Measurements from ENCODE around the gene OR8K5. TPM values are rescaled to one million over a fixed set of nuclear protein-coding genes. Genes with fewer than 3 reads are reported as not detected.

The OR8K5 gene
- total RNA-seq = not detected in 2 replicates

GRCh38 chr11:56160217-56160616 lies at the start of gene OR8K5:
TSS of gene OR8K5 (minus strand) at chr11:56160317. CDS start at chr11:56160317, 0 bp downstream.

GRCh38 chr11:56176318-56176717 lies 16.2 kb upstream of the OR8K5 start, which contains the start of gene OR5J2:
TSS of gene OR5J2 (plus strand) at chr11:56176618. CDS start at chr11:56176618, 0 bp downstream.

GRCh38 chr11:56140151-56140661 lies 19.9 kb downstream of the OR8K5 start, which contains the start of gene OR8J3:
TSS of gene OR8J3 (minus strand) at chr11:56140201. CDS start at chr11:56137718, 2,483 bp downstream.

GRCh38 chr11:56122073-56122472 lies 38.0 kb downstream of the OR8K5 start, which contains the start of gene OR8H3:
TSS of gene OR8H3 (plus strand) at chr11:56122373. CDS start at chr11:56122373, 0 bp downstream.

Other genes starting within 250 kb of the OR8K5 start
- gene OR5W2, start 245.7 kb downstream of the OR8K5 start, total RNA-seq = not detected in 2 replicates
- not detected in 2 replicates for gene OR5I1, start 223.9 kb downstream of the OR8K5 start, total RNA-seq
- not detected in 2 replicates for gene OR10AG1, start 190.4 kb downstream of the OR8K5 start, total RNA-seq
- not detected in 2 replicates for gene OR5F1, start 165.7 kb downstream of the OR8K5 start, total RNA-seq
- not detected in 2 replicates for gene OR5AS1, start 132.7 kb downstream of the OR8K5 start, total RNA-seq
- gene OR8I2, start 67.0 kb downstream of the OR8K5 start, total RNA-seq = not detected in 2 replicates
- gene OR8H2, start 56.6 kb downstream of the OR8K5 start, total RNA-seq = not detected in 2 replicates
- gene OR8H3, start 37.9 kb downstream of the OR8K5 start, total RNA-seq = not detected in 2 replicates
- not detected in 2 replicates for gene OR8J3, start 20.1 kb downstream of the OR8K5 start, total RNA-seq
- gene OR5J2, start 16.3 kb upstream of the OR8K5 start, total RNA-seq = not detected in 2 replicates
- gene OR5T2, start 73.9 kb upstream of the OR8K5 start, total RNA-seq = not detected in 2 replicates
- gene OR5T3, start 91.9 kb upstream of the OR8K5 start, total RNA-seq = not detected in 2 replicates
- not detected in 2 replicates for gene OR5T1, start 113.8 kb upstream of the OR8K5 start, total RNA-seq
- gene OR8H1, start 131.9 kb upstream of the OR8K5 start, total RNA-seq = not detected in 2 replicates
- not detected in 2 replicates for gene OR8K3, start 154.8 kb upstream of the OR8K5 start, total RNA-seq
- gene OR8K1, start 185.7 kb upstream of the OR8K5 start, total RNA-seq = not detected in 2 replicates
- not detected in 2 replicates for gene OR8J1, start 194.0 kb upstream of the OR8K5 start, total RNA-seq
- not detected in 2 replicates for gene OR8U1, start 215.3 kb upstream of the OR8K5 start, total RNA-seq

All from epithelial cell of alveolus of lung (primary cell).